Brain microvascular endothelial cell (primary cell): Measurements from ENCODE around the gene PLD6.
"Not testable (repeated sequence)": the region's sequence is repeated elsewhere in the genome, so short reads cannot be mapped to it uniquely, and the experiment has no call there.

Experiments
- DNase-seq: peaks from one replicate; pipeline ENCODE4 v3.0.0-alpha.2; 2020
- H3K27ac ChIP-seq: fragments of 250-450 bp; sonication (Bioruptor Pico); 2 replicates; pipeline ENCODE4 v1.5.1; 2020; ENCODE audit warnings: mild to moderate bottlenecking, moderate library complexity
- H3K27me3 ChIP-seq: fragments of 250-450 bp; sonication (Bioruptor Pico); replicated peaks from 2 replicates; pipeline ENCODE4 v1.5.1; 2020; ENCODE audit warnings: mild to moderate bottlenecking
- H3K36me3 ChIP-seq: fragments of 250-450 bp; sonication (Bioruptor Pico); replicated peaks from 2 replicates; pipeline ENCODE4 v1.5.1; 2020; ENCODE audit warnings: mild to moderate bottlenecking
- H3K4me3 ChIP-seq: 2 replicates; pipeline ENCODE4 v1.5.1; 2011; ENCODE audit warnings: low read depth, mild to moderate bottlenecking, control low read depth, low read length, moderate library complexity
- CTCF ChIP-seq: IDR thresholded peaks from 2 replicates; pipeline ENCODE4 v1.5.1; 2011; ENCODE audit warnings: low read depth, mild to moderate bottlenecking, moderate library complexity, low read length, control low read depth, inconsistent platforms; ENCODE audit errors: missing control alignments
- in situ Hi-C: cut with HindIII; loops from 2 replicates; pipeline ENCODE4 v1.10.0; 2017; ENCODE audit warnings: low sequenced_read_pairs, low pct_ligation_motif_present

The PLD6 gene

GRCh38 chr17:17186551-17187505, 19.3 kb downstream of the PLD6 start:
- Histone ChIP-seq H3K36me3 (peaks cover 45% of the 10 kb centered on the region), H3K27ac (no peak overlapping the region), H3K4me3 (no peak overlapping the region), H3K27me3 (no peaks in the 10 kb centered on the region)
- in situ Hi-C loops = no loop called here
- peak; percentile 13 for DNase-seq
- TF ChIP-seq CTCF = no peak

- no peak overlapping the region for H3K27ac ChIP-seq
- peaks cover 49% of the 10 kb centered on the region for H3K36me3 ChIP-seq
- H3K27me3 ChIP-seq = no peaks in the 10 kb centered on the region
- H3K4me3 ChIP-seq = no peak overlapping the region
- TF ChIP-seq CTCF = no peak
- no peak for DNase-seq
- in situ Hi-C loops = no loop called here
These were observed 20.1 kb downstream of the PLD6 start for GRCh38 chr17:17186051-17186450.

DNA sequence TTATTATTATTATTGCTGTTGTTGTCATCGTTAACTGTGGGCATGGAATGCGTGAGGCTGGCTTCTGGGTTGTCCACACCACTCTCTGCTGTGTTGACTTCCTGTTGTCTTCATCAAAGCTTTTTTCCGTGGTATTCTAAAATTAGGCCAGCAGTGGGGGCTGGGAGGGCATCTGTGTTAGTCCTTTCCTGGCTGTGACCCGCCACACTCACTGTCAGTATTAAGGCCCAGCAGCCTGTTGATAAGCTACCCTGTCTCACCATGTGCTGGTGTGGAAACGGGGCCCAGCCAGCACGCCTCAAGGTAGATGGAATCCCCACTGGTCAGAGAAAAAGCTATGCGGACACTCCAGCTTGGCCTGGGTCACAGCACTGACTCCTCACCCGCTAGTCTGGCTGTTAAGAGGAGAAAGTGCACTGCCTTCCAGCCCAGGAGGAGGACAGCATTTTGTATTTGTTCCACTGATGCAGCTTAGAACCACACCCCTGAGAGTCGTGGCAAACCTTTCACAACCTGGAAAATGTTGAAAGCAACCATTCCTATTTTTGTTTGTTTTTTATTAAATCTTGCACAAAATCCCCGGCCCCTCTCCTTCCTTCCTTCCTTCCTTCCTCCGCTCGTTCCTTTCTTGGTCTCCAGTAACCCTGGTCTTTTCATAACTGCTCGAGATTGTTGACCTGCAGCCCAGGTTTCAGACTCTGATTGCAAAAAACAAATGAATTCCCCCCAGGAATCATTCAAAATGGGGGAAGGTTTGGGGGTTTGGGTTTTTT, 21.0 kb downstream of the PLD6 start:
- H3K27ac ChIP-seq, H3K4me3 ChIP-seq, H3K27me3 ChIP-seq, in situ Hi-C loops, DNase-seq: not testable (repeated sequence)
- H3K36me3 ChIP-seq = peaks cover 57% of the 10 kb centered on the region

DNA sequence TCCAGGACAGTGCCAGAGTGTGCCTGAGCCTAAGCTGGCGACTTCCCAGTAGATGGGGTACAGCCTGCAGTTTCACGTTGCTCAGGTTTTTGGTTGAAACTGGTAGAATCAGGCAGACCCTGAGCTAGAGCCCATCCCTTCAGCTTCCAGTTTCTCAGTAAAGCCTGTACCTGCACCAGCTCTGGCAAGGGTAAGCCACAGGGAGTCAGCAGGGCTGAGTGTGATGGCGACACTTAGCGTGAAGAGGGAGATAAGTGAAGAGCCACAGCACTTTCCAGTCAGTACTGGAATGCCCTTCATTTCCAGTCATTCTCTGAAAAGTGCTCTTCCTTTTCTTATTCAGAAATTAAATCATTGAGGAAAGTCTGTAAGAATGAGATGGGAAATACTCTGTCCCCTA, 22.4 kb downstream of the PLD6 start:
- TF ChIP-seq CTCF = no peak
- Histone ChIP-seq H3K36me3 (peaks cover 58% of the 10 kb centered on the region), H3K27ac (no peak overlapping the region), H3K27me3 (no peaks in the 10 kb centered on the region), H3K4me3 (no peak overlapping the region)
- no peak for DNase-seq
- in situ Hi-C loops = no loop called here

DNA sequence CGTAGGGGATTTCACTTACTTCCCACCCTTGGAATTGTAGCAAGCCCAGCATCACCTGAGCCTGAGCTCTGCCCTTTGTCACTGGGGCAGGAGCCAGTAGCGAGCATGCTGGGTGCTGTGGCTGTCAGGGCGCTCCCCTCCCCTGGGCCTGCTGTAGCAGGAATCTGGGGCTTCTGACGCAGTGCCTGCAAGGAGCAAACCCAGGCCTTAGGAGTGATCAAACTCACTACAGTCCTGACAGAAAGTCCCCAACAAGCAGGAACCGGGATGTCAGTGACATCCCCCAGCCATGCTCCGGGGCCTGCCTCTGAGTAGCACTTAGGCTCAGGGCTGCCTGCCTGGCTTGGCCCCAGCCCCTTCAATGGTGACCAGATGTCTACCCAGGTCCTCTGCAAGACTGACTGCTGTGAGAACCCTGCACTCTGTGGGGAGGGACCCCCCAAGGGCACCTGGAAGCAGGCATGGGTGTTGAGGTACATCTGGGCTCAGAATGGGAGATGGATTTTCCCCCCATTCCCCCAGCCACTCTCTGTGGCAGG, 23.5 kb downstream of the PLD6 start:
- peaks cover 59% of the 10 kb centered on the region for H3K36me3 ChIP-seq
- H3K27me3 ChIP-seq = no peaks in the 10 kb centered on the region
- in situ Hi-C loops = no loop called here
- DNase-seq = no peak
- TF ChIP-seq CTCF = no peak
- H3K27ac ChIP-seq = no peak overlapping the region
- H3K4me3 ChIP-seq = no peak overlapping the region
